Measurements from ENCODE around the gene HSD17B2. TPM values are rescaled to one million over a fixed set of nuclear protein-coding genes. Genes with fewer than 3 reads are reported as not detected.

HSD17B2 gene
- total RNA-seq, 1 experiment from 2014 or later, result not detected

GRCh38 chr16:82082543-82083244, 47.6 kb downstream of the HSD17B2 start (continued):
- TF ChIP-seq ZNF274 (IDR thresholded peaks at IDR 0.05; ENCODE audit: low read depth, low read length) (no peak), MAX (IDR thresholded peaks at IDR 0.05) (no peak), YY1 (IDR thresholded peaks at IDR 0.05; ENCODE audit: extremely low read depth, insufficient replicate concordance, low read depth, low read length) (no peak)

- no peak overlapping the region for H3K9ac ChIP-seq (ENCODE audit: low read length)
- H3K4me2 ChIP-seq (ENCODE audit: low read length), result no peak overlapping the region
- DNase-seq (ENCODE audit: low read depth, low spot score) (no peak), ATAC-seq (no peak)
- H4K20me1 ChIP-seq (ENCODE audit: insufficient read depth), result no peaks in the 10 kb centered on the region
- no peak overlapping the region for H3K4me3 ChIP-seq (replicated peaks in 1 of 2; ENCODE audit: low read depth in 1 of 2, low read length in 2 of 2)
- intact Hi-C loops (cut with micrococcal nuclease), result no loop called here
- no peak overlapping the region for H2AFZ ChIP-seq (ENCODE audit: low read depth, low read length, poor library complexity, severe bottlenecking)
- no peaks in the 10 kb centered on the region for H3K79me2 ChIP-seq (ENCODE audit: insufficient read depth, low read length)
- H3K4me1 ChIP-seq (ENCODE audit: control insufficient read depth in 1 of 2, insufficient read depth in 2 of 2, low read length in 2 of 2), result peaks cover 0 to 8% of the 10 kb centered on the region in 2 experiments; a peak in 2 of 4 replicates
- peaks cover 94% of the 10 kb centered on the region for H3K27me3 ChIP-seq (ENCODE audit: insufficient read depth, low read length)
- RAD21 ChIA-PET (ENCODE audit: low non-redundant PET in 1 of 2, low total read pairs in 2 of 2, uncharacterized antibody in 2 of 2, unreplicated experiment in 2 of 2), result no interaction called here
- H3K27ac ChIP-seq (ENCODE audit: low read depth, low read length), result no peak overlapping the region
- no peaks in the 10 kb centered on the region for H3K9me2 ChIP-seq (ENCODE audit: insufficient read depth)
- POLR2A ChIA-PET, result no interaction called here
- no peaks in the 10 kb centered on the region for H3K36me3 ChIP-seq (ENCODE audit: control insufficient read depth in 1 of 2, insufficient read depth in 2 of 2, low read length in 2 of 2)
- peaks cover 0 to 6% of the 10 kb centered on the region in 2 experiments; a peak in 2 of 4 replicates for H3K9me3 ChIP-seq (ENCODE audit: control insufficient read depth in 1 of 2, insufficient read depth in 1 of 2, low read depth in 1 of 2, low read length in 2 of 2)
- CTCF ChIA-PET, result interaction anchor here (1.8 kb wide), 1 partner anchor 22 kb away, joined by 6 read pairs; no protein-coding TSS in a partner anchor
- no TSS peak for BruUV-seq (replicated peaks)
- no peak for TF ChIP-seq REST (IDR thresholded peaks at IDR 0.05; ENCODE audit: low read depth)
- no peak for TF ChIP-seq ZFX (IDR thresholded peaks at IDR 0.05)
- TF ChIP-seq CBX3 (IDR thresholded peaks at IDR 0.05; ENCODE audit: low read depth), result no peak
- TF ChIP-seq TCF7L2 (IDR thresholded peaks at IDR 0.05; ENCODE audit: borderline replicate concordance, extremely low read depth, insufficient read depth, insufficient read length), result no peak
- TF ChIP-seq ELF1 (IDR thresholded peaks at IDR 0.05; ENCODE audit: borderline replicate concordance, low read depth), result no peak
- TF ChIP-seq CEBPB (IDR thresholded peaks at IDR 0.05; ENCODE audit: low read depth), result no peak
- TF ChIP-seq SRF (IDR thresholded peaks at IDR 0.05; ENCODE audit: low read depth), result no peak
- TF ChIP-seq JUND (IDR thresholded peaks at IDR 0.05), result no peak
- no peak for TF ChIP-seq SIN3A (IDR thresholded peaks at IDR 0.05; ENCODE audit: low read depth)
- TF ChIP-seq ATF3 (IDR thresholded peaks at IDR 0.05), result no peak
- no peak for TF ChIP-seq POLR2AphosphoS5 (IDR thresholded peaks at IDR 0.05; ENCODE audit: low read depth, low read length)
- no peak for TF ChIP-seq RAD21 (IDR thresholded peaks at IDR 0.05; ENCODE audit: low read depth)
- no peak for TF ChIP-seq ZNF274 (IDR thresholded peaks at IDR 0.05; ENCODE audit: low read depth, low read length)
These were observed 48.8 kb downstream of the HSD17B2 start for GRCh38 chr16:82083710-82084353.
